ENCODE results near the gene TDRD1. TPM values are rescaled to one million over a fixed set of nuclear protein-coding genes. Genes with fewer than 3 reads are reported as not detected.
"Not testable (repeated sequence)": the region's sequence is repeated elsewhere in the genome, so short reads cannot be mapped to it uniquely, and the experiment has no call there.

TDRD1 gene
- total and polyA plus RNA-seq, 2 donors (not counting 1 experiment from before 2014, with no cell fraction given): 0.10 to 0.22 TPM

DNA sequence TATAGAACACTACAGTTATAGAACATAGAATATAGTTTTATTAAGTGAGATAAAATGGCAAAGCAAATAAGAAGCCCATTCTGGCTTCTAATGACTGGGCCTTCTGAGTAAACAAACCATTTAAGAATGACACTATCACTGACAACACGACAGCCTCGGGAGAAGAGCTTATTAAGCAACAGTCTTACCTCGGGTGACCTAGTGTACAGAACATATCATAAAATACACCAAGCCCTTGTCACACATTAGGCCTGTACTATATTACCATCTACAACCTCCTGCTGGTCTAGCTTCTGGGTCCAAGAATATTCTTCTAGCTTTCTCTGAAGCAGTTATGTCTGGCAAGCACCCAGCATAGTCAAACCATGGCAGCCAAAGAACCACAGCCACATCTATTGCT is 37.1 kb upstream of the TDRD1 start:
- H3K27ac Mint-ChIP-seq: no peak overlapping the region
- no peaks in the 10 kb centered on the region for H3K79me2 ChIP-seq (ENCODE audit: control insufficient read depth, insufficient read depth, low read length)
- H3K4me3 ChIP-seq (ENCODE audit: control extremely low read depth in 1 of 5, extremely low read depth in 1 of 5, insufficient read depth in 1 of 5, low read depth in 2 of 5, low read length in 4 of 5): no peak overlapping the region
- intact Hi-C loops (cut with micrococcal nuclease): no loop called here
- no peaks in the 10 kb centered on the region for H3K4me1 Mint-ChIP-seq
- no peaks in the 10 kb centered on the region for H3K27me3 ChIP-seq (replicated peaks in 1 of 4; ENCODE audit: control extremely low read depth in 1 of 4, control insufficient read depth in 3 of 4, insufficient read depth in 4 of 4, low read length in 3 of 4)
- ChIA-PET POLR2A (no interaction called here), CTCF (no interaction called here)
- peaks cover 0 to 36% of the 10 kb centered on the region in 2 experiments for H3K36me3 ChIP-seq (replicated peaks in 1 of 2; ENCODE audit: control extremely low read depth in 1 of 2, control insufficient read depth in 1 of 2, extremely low read depth in 1 of 2, insufficient read depth in 2 of 2, low read length in 1 of 2)
- no peak for DNase-seq
- no peak for ATAC-seq (ENCODE audit: low read depth)
- H3K4me1 ChIP-seq (ENCODE audit: control insufficient read depth in 2 of 2, insufficient read depth in 2 of 2, low read length in 2 of 2): no peaks in the 10 kb centered on the region
- H3K4me3 Mint-ChIP-seq: no peak overlapping the region
- H3K9ac ChIP-seq (ENCODE audit: low read length): no peak overlapping the region
- H3K9me3 Mint-ChIP-seq (ENCODE audit: insufficient read depth): no peaks in the 10 kb centered on the region
- TF ChIP-seq, protein P1, sequence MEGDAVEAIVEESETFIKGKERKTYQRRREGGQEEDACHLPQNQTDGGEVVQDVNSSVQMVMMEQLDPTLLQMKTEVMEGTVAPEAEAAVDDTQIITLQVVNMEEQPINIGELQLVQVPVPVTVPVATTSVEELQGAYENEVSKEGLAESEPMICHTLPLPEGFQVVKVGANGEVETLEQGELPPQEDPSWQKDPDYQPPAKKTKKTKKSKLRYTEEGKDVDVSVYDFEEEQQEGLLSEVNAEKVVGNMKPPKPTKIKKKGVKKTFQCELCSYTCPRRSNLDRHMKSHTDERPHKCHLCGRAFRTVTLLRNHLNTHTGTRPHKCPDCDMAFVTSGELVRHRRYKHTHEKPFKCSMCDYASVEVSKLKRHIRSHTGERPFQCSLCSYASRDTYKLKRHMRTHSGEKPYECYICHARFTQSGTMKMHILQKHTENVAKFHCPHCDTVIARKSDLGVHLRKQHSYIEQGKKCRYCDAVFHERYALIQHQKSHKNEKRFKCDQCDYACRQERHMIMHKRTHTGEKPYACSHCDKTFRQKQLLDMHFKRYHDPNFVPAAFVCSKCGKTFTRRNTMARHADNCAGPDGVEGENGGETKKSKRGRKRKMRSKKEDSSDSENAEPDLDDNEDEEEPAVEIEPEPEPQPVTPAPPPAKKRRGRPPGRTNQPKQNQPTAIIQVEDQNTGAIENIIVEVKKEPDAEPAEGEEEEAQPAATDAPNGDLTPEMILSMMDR (IDR thresholded peaks at IDR 0.05): no peak
- no peak for TF ChIP-seq EZH2 (IDR thresholded peaks at IDR 0.05; ENCODE audit: borderline replicate concordance, insufficient read depth, low read depth, low read length, poor library complexity, severe bottlenecking)
- WGBS (ENCODE audit: insufficient coverage): 94% methylated on average over 3 of the region's 3 CpGs
- no peak overlapping the region for H3K4me2 ChIP-seq (replicated peaks; ENCODE audit: low read depth, low read length, poor library complexity, severe bottlenecking)
- no peak overlapping the region for H3K27ac ChIP-seq (ENCODE audit: low read length in 2 of 2)
- H4K20me1 ChIP-seq (ENCODE audit: control insufficient read depth, insufficient read depth, low read length, poor library complexity, severe bottlenecking): no peaks in the 10 kb centered on the region
- no peak overlapping the region for H2AFZ ChIP-seq (ENCODE audit: insufficient read depth, low read depth, low read length, poor library complexity, severe bottlenecking)
- H3K9me3 ChIP-seq (ENCODE audit: control extremely low read depth in 1 of 3, control insufficient read depth in 2 of 3, insufficient read depth in 1 of 3, low read length in 2 of 3): no peaks in the 10 kb centered on the region
- H3K27me3 Mint-ChIP-seq: no peaks in the 10 kb centered on the region

DNA sequence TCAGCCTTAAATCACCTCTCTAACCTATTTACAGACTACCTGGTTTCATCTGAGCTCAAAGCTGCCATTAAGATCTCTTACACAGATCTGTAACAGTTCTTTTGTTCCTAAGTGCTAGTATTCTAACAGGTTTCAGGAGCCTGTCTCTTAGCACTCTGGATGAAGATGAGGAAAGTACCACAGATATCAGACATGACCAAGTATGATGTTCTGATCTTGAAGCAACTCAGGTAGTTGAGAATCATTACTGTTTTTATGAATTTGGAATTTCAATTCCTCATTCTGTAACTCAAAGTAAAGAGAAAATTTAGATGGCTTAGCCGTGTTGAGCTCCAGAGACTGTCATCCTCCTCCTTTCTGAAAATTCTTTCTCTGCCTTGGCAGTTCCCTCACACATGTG is 36.0 kb upstream of the TDRD1 start:
- Histone ChIP-seq H3K9me3 (ENCODE audit: control extremely low read depth in 1 of 3, control insufficient read depth in 2 of 3, insufficient read depth in 1 of 3, low read length in 2 of 3) (no peaks in the 10 kb centered on the region), H3K4me2 (replicated peaks; ENCODE audit: low read depth, low read length, poor library complexity, severe bottlenecking) (no peak overlapping the region), H3K36me3 (replicated peaks in 1 of 2; ENCODE audit: control extremely low read depth in 1 of 2, control insufficient read depth in 1 of 2, extremely low read depth in 1 of 2, insufficient read depth in 2 of 2, low read length in 1 of 2) (peaks cover 0 to 47% of the 10 kb centered on the region in 2 experiments), H3K79me2 (ENCODE audit: control insufficient read depth, insufficient read depth, low read length) (no peaks in the 10 kb centered on the region), H3K4me3 (ENCODE audit: control extremely low read depth in 1 of 5, extremely low read depth in 1 of 5, insufficient read depth in 1 of 5, low read depth in 2 of 5, low read length in 4 of 5) (no peak overlapping the region), H3K27me3 (replicated peaks in 1 of 4; ENCODE audit: control extremely low read depth in 1 of 4, control insufficient read depth in 3 of 4, insufficient read depth in 4 of 4, low read length in 3 of 4) (no peaks in the 10 kb centered on the region), H2AFZ (ENCODE audit: insufficient read depth, low read depth, low read length, poor library complexity, severe bottlenecking) (no peak overlapping the region), H4K20me1 (ENCODE audit: control insufficient read depth, insufficient read depth, low read length, poor library complexity, severe bottlenecking) (no peaks in the 10 kb centered on the region), H3K27ac (ENCODE audit: low read length in 2 of 2) (no peak overlapping the region), H3K9ac (ENCODE audit: low read length) (no peak overlapping the region), H3K4me1 (ENCODE audit: control insufficient read depth in 2 of 2, insufficient read depth in 2 of 2, low read length in 2 of 2) (no peaks in the 10 kb centered on the region)
- no peaks in the 10 kb centered on the region for H3K27me3 Mint-ChIP-seq
- intact Hi-C loops (cut with micrococcal nuclease): no loop called here
- no peaks in the 10 kb centered on the region for H3K4me1 Mint-ChIP-seq
- H3K27ac Mint-ChIP-seq: no peak overlapping the region
- H3K9me3 Mint-ChIP-seq (ENCODE audit: insufficient read depth): no peaks in the 10 kb centered on the region
- POLR2A ChIA-PET: no interaction called here
- ATAC-seq (ENCODE audit: low read depth) (no peak), DNase-seq (no peak)
- H3K4me3 Mint-ChIP-seq: no peak overlapping the region
- CTCF ChIA-PET: no interaction called here
- no CpG with 5 or more reads among the region's 1 CpG for WGBS (ENCODE audit: insufficient coverage)
- TF ChIP-seq, protein P1 (IDR thresholded peaks at IDR 0.05): no peak
- no peak for TF ChIP-seq EZH2 (IDR thresholded peaks at IDR 0.05; ENCODE audit: borderline replicate concordance, insufficient read depth, low read depth, low read length, poor library complexity, severe bottlenecking)

DNA sequence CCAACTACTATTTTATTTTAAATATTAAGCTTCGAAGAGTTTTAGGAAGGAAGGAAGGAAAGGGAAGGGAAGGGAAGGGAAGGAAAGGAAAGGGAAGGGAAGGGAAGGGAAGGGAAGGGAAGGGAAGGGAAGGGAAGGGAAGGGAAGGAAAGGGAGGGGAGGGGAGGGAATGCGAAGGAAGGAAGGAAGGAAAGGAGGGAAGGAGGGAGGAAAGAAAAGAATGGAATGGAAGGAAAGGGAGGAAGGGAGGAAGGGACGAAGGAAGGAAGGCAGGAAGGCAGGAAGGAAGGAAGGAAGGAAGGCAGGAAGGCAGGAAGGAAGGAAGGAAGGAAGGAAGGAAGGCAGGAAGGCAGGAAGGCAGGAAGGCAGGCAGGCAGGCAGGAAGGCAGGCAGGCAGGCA is 29.7 kb upstream of the TDRD1 start:
- H3K4me1 ChIP-seq (ENCODE audit: control insufficient read depth in 2 of 2, insufficient read depth in 2 of 2, low read length in 2 of 2); H3K79me2 ChIP-seq (ENCODE audit: control insufficient read depth, insufficient read depth, low read length); H3K9ac ChIP-seq (ENCODE audit: low read length); H3K9me3 ChIP-seq (ENCODE audit: control extremely low read depth in 1 of 3, control insufficient read depth in 2 of 3, insufficient read depth in 1 of 3, low read length in 2 of 3); H2AFZ ChIP-seq (ENCODE audit: insufficient read depth, low read depth, low read length, poor library complexity, severe bottlenecking); ATAC-seq (ENCODE audit: low read depth); H3K4me3 ChIP-seq (ENCODE audit: control extremely low read depth in 1 of 5, extremely low read depth in 1 of 5, insufficient read depth in 1 of 5, low read depth in 2 of 5, low read length in 4 of 5); H4K20me1 ChIP-seq (ENCODE audit: control insufficient read depth, insufficient read depth, low read length, poor library complexity, severe bottlenecking); H3K9me3 Mint-ChIP-seq (ENCODE audit: insufficient read depth); DNase-seq; H3K4me1 Mint-ChIP-seq; H3K27ac Mint-ChIP-seq; POLR2A ChIA-PET; intact Hi-C loops (cut with micrococcal nuclease); CTCF ChIA-PET; H3K27ac ChIP-seq (ENCODE audit: low read length in 2 of 2); H3K4me2 ChIP-seq (replicated peaks; ENCODE audit: low read depth, low read length, poor library complexity, severe bottlenecking); H3K4me3 Mint-ChIP-seq; H3K27me3 ChIP-seq (replicated peaks in 1 of 4; ENCODE audit: control extremely low read depth in 1 of 4, control insufficient read depth in 3 of 4, insufficient read depth in 4 of 4, low read length in 3 of 4); H3K27me3 Mint-ChIP-seq: not testable (repeated sequence)
- peaks cover 6 to 42% of the 10 kb centered on the region in 2 experiments for H3K36me3 ChIP-seq (replicated peaks in 1 of 2; ENCODE audit: control extremely low read depth in 1 of 2, control insufficient read depth in 1 of 2, extremely low read depth in 1 of 2, insufficient read depth in 2 of 2, low read length in 1 of 2)
- 86% methylated on average over 3 of the region's 3 CpGs for WGBS (ENCODE audit: insufficient coverage)

All from B cell (primary cell).